Activated naive CD4-positive, alpha-beta T cell treated with anti-CD3 and anti-CD28 coated beads for 36 hours (primary cell): ENCODE measurements around the gene HOXB9. TPM values are rescaled to one million over a fixed set of nuclear protein-coding genes. Genes with fewer than 3 reads are reported as not detected.

ENCODE experiments used
- CTCF ChIA-PET: fragments of 350-600 bp; sonication (Branson Sonifier 250); formaldehyde crosslinking; loops from one replicate; lab custom pipeline; 2021; ENCODE audit warnings: antibody characterized with exemption; lab: Charles Lee
- DNase-seq: peaks from one replicate; pipeline ENCODE4 v3.0.0-alpha.2; 2020
- H3K27ac Mint-ChIP-seq: one replicate; pipeline ENCODE4 v1.8.0; 2021; ENCODE audit warnings: mild to moderate bottlenecking, mixed read lengths
- H3K27me3 Mint-ChIP-seq: one replicate; pipeline ENCODE4 v1.8.0; 2021; ENCODE audit warnings: low read depth, mixed read lengths
- H3K36me3 Mint-ChIP-seq: one replicate; pipeline ENCODE4 v1.8.0; 2021; ENCODE audit warnings: low read depth, mixed read lengths
- H3K4me1 Mint-ChIP-seq: one replicate; pipeline ENCODE4 v1.8.0; 2021; ENCODE audit warnings: low read depth, mixed read lengths
- H3K4me3 Mint-ChIP-seq: one replicate; pipeline ENCODE4 v1.8.0; 2021; ENCODE audit warnings: mild to moderate bottlenecking, moderate library complexity, mixed read lengths
- H3K9me3 Mint-ChIP-seq: one replicate; pipeline ENCODE4 v1.8.0; 2021; ENCODE audit warnings: mixed read lengths
- intact Hi-C: fragments of 100-400 bp; cut with micrococcal nuclease; formaldehyde crosslinking; loops from one replicate; pipeline ENCODE4 v1.15.1; 2023
- total RNA-seq, 2 experiments: library from RNA; stranded (reverse); gene quantifications; one replicate each; pipeline ENCODE4 v1.2.3, GENCODE V29; 2021

The HOXB9 gene
- total RNA-seq, 2 experiments from 2014 or later, result 6.7 to 6.9 TPM

GRCh38 chr17:48589831-48590606 lies 36.1 kb downstream of the HOXB9 start, which contains the start of gene HOXB3:
HOXB3 (minus strand) TSS chr17:48590241; CDS start chr17:48552474, 37,767 bp downstream.
- peaks cover 29% of the 10 kb centered on the region for H3K4me1 Mint-ChIP-seq
- DNase-seq, result no peak
- peaks cover 91% of the 10 kb centered on the region for H3K27me3 Mint-ChIP-seq
- H3K9me3 Mint-ChIP-seq, result no peaks in the 10 kb centered on the region
- no peak within 1 kb of the TSS for H3K27ac Mint-ChIP-seq
- no peak within 1 kb of the TSS for H3K4me3 Mint-ChIP-seq
- no peaks in the 10 kb centered on the region for H3K36me3 Mint-ChIP-seq
- intact Hi-C loops, result no loop called here
- CTCF ChIA-PET, result interaction anchor here (1.0 to 3.8 kb wide), 4 partner anchors 98 to 256 kb away, joined by 3 to 24 read pairs (median 4); no protein-coding TSS in a partner anchor

DNA sequence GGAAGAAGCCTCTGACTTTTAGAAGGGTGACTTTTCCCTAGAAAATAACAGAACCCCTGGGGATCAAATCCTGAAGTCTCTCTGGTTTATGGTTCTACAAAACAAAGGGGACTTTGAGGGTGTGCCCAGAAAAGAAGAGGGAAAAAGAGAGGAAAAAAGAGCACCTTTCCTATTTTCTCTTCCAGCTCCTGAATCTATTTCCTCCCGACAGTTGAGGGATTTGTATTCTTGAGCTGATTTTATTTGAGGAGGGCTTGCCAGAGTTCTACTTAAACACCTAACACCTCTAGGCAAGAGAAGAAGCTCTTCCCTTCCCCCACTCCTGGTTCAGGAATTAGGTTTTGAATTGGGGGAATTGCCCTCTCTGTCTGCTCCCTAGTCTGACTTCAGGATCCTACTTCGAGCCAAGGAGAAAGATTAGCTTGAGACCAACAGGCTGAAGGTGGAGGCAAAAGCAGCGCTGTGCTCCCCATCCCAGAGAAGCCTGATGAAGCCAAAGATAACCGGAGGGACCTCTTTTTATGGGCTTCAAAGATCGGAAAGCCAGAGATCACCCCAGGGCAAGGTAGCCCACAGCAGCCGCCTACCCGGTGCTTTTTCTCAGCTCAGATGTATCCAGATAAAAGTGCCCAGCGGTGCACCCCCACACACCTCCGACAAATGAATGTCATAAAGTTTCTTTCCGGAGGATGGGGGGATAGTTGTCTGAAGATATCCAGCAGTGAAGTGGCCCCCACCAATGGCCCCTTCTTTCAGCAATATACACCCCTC lies 36.9 kb downstream of the HOXB9 start:
- Mint-ChIP-seq H3K36me3 (no peaks in the 10 kb centered on the region), H3K9me3 (no peaks in the 10 kb centered on the region), H3K27ac (no peak overlapping the region), H3K27me3 (peaks cover 89% of the 10 kb centered on the region), H3K4me3 (no peak overlapping the region), H3K4me1 (peaks cover 31% of the 10 kb centered on the region)
- DNase-seq, result no peak
- intact Hi-C loops, result no loop called here
- CTCF ChIA-PET, result interaction anchor here (0.6 to 3.2 kb wide), 10 partner anchors 29 to 397 kb away, joined by 3 to 14 read pairs (median 4); no protein-coding TSS in a partner anchor

- DNase-seq, result no peak
- CTCF ChIA-PET, result interaction anchor here (0.6 to 3.2 kb wide), 12 partner anchors 25 to 255 kb away, joined by 3 to 14 read pairs (median 4); no protein-coding TSS in a partner anchor
- intact Hi-C loops, result no loop called here
- no peak overlapping the region for H3K27ac Mint-ChIP-seq
- no peaks in the 10 kb centered on the region for H3K36me3 Mint-ChIP-seq
- no peak overlapping the region for H3K4me3 Mint-ChIP-seq
- H3K4me1 Mint-ChIP-seq, result peaks cover 26% of the 10 kb centered on the region
- peaks cover 93% of the 10 kb centered on the region for H3K27me3 Mint-ChIP-seq
- no peaks in the 10 kb centered on the region for H3K9me3 Mint-ChIP-seq
Measured at GRCh38 chr17:48588528-48588927, 37.6 kb downstream of the HOXB9 start.

- Mint-ChIP-seq H3K9me3 (no peaks in the 10 kb centered on the region), H3K4me1 (peaks cover 25% of the 10 kb centered on the region), H3K27me3 (peaks cover 92% of the 10 kb centered on the region), H3K4me3 (no peak overlapping the region), H3K36me3 (no peaks in the 10 kb centered on the region), H3K27ac (no peak overlapping the region)
- intact Hi-C loops, result no loop called here
- no peak for DNase-seq
- CTCF ChIA-PET, result interaction anchor here (0.6 to 3.2 kb wide), 14 partner anchors 13 to 328 kb away, joined by 3 to 14 read pairs (median 5); no protein-coding TSS in a partner anchor
Measured at GRCh38 chr17:48588074-48588415, 38.1 kb downstream of the HOXB9 start.

GRCh38 chr17:48587276-48588073 lies 38.7 kb downstream of the HOXB9 start:
- peaks cover 92% of the 10 kb centered on the region for H3K27me3 Mint-ChIP-seq
- no peak for DNase-seq
- H3K27ac Mint-ChIP-seq, result no peak overlapping the region
- no peak overlapping the region for H3K4me3 Mint-ChIP-seq
- no peaks in the 10 kb centered on the region for H3K36me3 Mint-ChIP-seq
- CTCF ChIA-PET, result interaction anchor here (0.6 to 3.2 kb wide), 15 partner anchors 14 to 328 kb away, joined by 3 to 14 read pairs (median 5); no protein-coding TSS in a partner anchor
- intact Hi-C loops, result no loop called here
- H3K4me1 Mint-ChIP-seq, result peaks cover 25% of the 10 kb centered on the region
- H3K9me3 Mint-ChIP-seq, result no peaks in the 10 kb centered on the region

DNA sequence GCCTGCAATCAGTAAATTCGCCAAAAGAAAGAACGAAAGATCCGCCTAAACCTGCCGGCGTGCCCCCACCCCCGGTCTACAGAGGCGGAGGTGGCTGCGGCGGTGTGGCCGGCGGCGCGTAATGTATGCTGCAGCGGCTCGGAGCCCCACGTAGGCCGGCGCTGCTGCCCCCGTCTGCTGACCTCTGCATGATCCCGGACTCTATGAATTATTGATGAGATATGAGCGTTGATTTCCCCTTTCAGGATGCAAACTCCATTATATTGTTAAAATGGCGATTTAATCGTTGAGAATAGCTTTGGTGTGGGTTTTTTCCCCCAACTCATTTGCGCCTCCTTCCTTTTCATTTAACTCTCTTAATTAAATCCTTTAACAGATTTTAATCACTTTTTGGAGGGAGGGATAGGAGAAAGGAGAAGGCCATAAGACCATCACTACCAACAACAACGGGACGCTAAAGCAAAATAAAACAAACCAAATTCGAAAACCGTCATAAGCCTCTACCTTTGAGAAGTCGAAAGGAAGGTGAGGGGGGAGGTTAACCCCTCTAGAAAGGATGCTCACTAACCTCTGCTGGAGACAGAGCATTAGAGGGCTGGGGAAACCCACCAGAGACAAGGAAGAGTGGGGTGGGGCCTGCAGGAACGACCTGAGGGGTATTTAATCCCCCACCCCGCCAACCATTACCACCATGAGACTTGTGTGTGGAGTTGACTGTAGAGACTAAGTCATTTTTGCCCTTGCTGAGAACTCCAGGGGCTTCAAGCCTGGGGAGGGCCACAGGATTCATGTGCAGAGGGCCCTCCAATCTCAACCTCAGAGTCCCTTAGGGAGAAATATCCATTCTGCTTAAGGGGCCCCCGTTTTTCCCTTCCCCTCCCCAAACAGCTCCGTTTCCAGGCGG lies 39.6 kb downstream of the HOXB9 start:
- Mint-ChIP-seq H3K27me3 (peaks cover 92% of the 10 kb centered on the region), H3K4me1 (peaks cover 27% of the 10 kb centered on the region), H3K27ac (no peak overlapping the region), H3K36me3 (no peaks in the 10 kb centered on the region), H3K4me3 (peak overlapping the region; percentile 83), H3K9me3 (no peaks in the 10 kb centered on the region)
- peak; percentile 36 for DNase-seq
- intact Hi-C loops, result no loop called here
- CTCF ChIA-PET, result interaction anchor here (0.7 to 3.2 kb wide), 9 partner anchors 15 to 327 kb away, joined by 3 to 14 read pairs (median 6); no protein-coding TSS in a partner anchor

DNA sequence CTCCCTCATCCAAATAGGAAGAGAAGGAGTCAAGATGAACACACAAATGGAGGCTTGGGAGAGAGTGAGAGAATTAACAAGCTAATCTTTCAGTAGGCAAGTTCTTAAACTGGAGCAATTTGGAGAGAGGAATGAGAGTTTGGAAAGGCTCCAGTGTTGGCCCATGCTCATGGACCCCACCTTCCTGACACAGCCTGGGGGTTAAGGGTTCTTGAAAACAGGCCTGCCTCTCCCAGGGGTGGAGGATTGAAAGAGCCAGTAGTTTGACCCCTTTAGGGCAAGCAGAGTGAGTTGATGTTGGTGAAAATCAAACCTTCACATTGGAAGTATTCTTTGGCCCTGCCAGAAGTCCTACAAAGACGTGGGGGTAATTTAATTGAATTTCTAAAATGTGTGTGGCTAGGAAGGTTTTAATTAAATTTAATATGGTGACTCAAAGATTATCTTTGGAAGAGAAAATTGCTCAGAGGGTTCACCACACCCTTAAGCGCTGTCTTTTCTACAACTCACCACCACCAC lies 41.9 kb downstream of the HOXB9 start:
- CTCF ChIA-PET, result interaction anchor here (1.0 to 1.6 kb wide), 2 partner anchors 248 to 250 kb away, joined by 5 to 6 read pairs; no protein-coding TSS in a partner anchor
- Mint-ChIP-seq H3K27ac (no peak overlapping the region), H3K4me3 (no peak overlapping the region), H3K9me3 (no peaks in the 10 kb centered on the region), H3K36me3 (no peaks in the 10 kb centered on the region), H3K4me1 (peaks cover 43% of the 10 kb centered on the region), H3K27me3 (peaks cover 89% of the 10 kb centered on the region)
- intact Hi-C loops, result no loop called here
- DNase-seq, result no peak

- Mint-ChIP-seq H3K4me1 (peaks cover 48% of the 10 kb centered on the region), H3K9me3 (no peaks in the 10 kb centered on the region), H3K4me3 (no peak overlapping the region), H3K36me3 (no peaks in the 10 kb centered on the region), H3K27ac (no peak overlapping the region), H3K27me3 (peaks cover 89% of the 10 kb centered on the region)
- CTCF ChIA-PET, result interaction anchor here (0.8 to 1.6 kb wide), 3 partner anchors 247 to 250 kb away, joined by 3 to 6 read pairs (median 5); no protein-coding TSS in a partner anchor
- no peak for DNase-seq
- intact Hi-C loops, result no loop called here
Measured at GRCh38 chr17:48583708-48584222, 42.4 kb downstream of the HOXB9 start.

DNA sequence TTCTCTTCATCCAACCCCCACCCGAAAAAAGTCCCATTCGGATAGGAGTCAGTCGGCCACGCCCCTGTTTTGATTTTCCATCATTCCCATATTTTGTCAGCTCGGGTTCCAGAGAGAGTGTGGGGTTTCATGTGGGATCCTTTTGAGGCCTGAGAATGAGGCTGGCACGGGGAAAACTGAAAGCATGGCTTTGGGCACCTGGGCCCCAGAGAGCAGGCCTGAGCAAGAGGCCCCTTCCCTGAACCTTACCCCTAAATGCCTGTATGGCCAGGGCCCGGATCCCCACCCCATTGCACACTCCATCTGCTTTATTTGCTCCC lies 43.4 kb downstream of the HOXB9 start:
- no peak overlapping the region for H3K27ac Mint-ChIP-seq
- H3K9me3 Mint-ChIP-seq, result no peaks in the 10 kb centered on the region

GRCh38 chr17:48579760-48580554 lies 46.2 kb downstream of the HOXB9 start:
- no peak for DNase-seq
- Mint-ChIP-seq H3K27ac (no peak overlapping the region), H3K4me1 (peaks cover 48% of the 10 kb centered on the region), H3K36me3 (no peaks in the 10 kb centered on the region), H3K4me3 (peak overlapping the region; percentile 13), H3K27me3 (peaks cover 66% of the 10 kb centered on the region), H3K9me3 (no peaks in the 10 kb centered on the region)
- intact Hi-C loops, result no loop called here
- CTCF ChIA-PET, result interaction anchor here (0.7 to 1.0 kb wide), 2 partner anchors 36 to 239 kb away, joined by 3 to 4 read pairs; no protein-coding TSS in a partner anchor

More for the DNA sequence above, 43.4 kb downstream of the HOXB9 start:
- Mint-ChIP-seq H3K4me1 (peaks cover 50% of the 10 kb centered on the region), H3K27me3 (peaks cover 81% of the 10 kb centered on the region), H3K4me3 (peak overlapping the region; percentile 46), H3K36me3 (no peaks in the 10 kb centered on the region)
- intact Hi-C loops, result no loop called here
- CTCF ChIA-PET, result interaction anchor here (0.7 to 1.2 kb wide), 6 partner anchors 12 to 527 kb away, joined by 3 read pairs; no protein-coding TSS in a partner anchor
- no peak for DNase-seq
